NOMO-1 treated with DMSO at 0.1 percent for 48 hours (cell line): ENCODE results near the gene DDT.
"Not testable (repeated sequence)": the region's sequence is repeated elsewhere in the genome, so short reads cannot be mapped to it uniquely, and the experiment has no call there.

Experiments used
- DNase-seq: peaks from one replicate; lab custom pipeline; 2025; ENCODE audit not compliant: unreplicated experiment; lab: John Stamatoyannopoulos, UW

The DDT gene

DNA sequence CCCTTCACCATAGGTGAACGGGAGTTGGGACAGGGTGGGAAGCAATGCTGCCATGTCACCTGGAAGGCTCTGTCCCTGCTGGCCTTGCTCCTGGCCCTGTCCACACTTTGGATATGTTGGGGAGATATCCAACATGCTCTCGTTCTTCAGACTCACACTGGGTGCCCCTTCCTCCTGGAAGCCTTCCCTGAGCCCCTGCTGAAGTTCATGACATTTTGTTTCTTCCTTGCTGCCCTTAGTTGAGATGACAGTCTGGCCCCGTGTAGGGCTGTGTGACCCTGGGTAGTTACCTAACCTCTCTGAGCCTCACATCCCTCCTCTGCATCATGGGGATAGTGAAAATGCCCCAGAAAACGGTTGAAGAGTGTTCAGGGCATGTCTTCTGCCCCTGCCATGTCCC is 20.8 kb downstream of the DDT start:
- not testable (repeated sequence) for DNase-seq

DNA sequence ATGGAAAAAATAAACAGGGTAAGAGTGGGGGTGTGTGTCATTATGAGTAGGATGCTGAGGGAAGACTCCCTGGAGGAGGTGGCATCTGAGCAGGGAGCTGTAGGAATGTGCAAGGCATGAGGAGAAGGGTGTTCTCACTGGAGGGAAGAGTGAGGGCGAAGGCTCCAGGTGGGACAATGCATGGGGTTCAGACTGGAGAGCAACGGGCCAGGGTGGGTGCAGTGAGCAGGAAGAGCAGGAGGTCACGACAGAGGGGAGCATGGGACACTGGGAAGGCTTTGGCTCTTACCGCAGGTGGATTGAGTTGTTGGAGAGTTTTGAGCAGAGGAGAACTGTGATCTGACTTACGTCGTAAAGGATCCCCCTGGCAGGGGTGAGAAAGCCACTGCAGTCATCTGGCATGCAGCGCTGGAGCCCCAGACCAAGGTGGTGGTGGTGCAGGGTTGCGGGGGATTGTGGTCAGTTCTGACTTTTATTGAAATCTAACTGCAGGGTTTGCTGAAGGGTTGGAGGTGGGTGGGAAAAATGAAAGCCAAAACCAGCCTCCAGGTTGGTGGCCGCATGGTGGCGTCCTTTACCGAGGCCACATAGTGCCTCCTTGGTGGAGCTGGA is 21.3 kb downstream of the DDT start:
- not testable (repeated sequence) for DNase-seq

DNA sequence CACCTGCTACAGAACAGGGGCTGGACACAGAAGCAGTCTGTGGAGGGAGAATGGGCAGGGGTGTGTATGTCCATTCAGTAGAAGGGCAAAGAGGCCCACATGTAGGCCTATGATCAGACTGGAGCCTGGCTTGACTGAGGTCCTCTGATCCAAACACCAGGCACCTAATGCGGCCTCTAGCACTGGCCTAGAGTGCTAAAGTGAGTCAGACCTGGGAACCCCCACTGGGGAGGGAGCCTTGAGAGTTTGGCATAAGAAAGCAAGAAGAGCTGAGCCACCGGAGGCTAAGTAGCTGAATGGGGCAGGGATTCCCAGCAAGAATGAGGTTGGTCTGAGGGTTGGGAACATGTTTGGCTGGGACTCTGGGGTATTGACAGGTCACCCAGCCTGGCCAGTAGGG is 22.9 kb downstream of the DDT start:
- not testable (repeated sequence) for DNase-seq

DNA sequence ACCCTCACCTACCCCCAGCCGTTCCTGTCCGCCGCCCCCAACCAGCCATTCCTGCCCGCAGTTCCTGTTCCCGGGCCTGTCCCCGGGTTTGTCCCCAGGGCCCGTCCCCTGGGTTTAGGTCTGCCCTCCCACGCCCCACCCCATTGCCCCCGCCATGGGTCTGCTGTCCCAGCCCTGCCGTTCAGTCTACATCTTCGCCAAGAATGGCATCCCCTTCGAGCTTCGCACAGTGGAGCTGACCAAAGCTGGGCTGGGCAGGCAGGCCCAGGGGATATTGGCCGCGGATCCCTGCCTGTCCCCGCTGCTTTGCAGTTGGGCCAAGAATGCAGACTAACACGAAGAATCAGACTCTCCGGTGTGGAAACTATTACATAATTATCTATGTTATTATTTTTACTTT is 24.5 kb downstream of the DDT start:
- not testable (repeated sequence) for DNase-seq

DNA sequence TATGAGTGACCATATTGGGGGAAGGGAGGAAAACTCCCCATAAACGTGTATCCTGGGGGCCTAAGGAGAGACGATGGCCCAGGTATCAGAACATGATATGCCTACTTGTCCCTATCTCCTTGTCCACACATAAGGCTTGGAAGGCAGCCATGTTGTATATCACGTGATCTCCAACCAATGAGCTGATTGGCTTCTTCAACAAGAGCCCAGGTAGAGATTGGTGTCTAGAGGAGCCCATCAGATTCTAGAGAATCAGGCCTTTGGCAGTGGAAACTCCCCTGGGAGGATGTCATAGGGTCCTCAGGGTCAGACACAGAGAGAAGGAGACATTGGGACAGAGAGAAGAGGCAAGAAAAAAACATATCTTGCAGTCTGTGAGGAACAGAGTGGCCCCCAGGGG is 26.9 kb downstream of the DDT start:
- DNase-seq = not testable (repeated sequence)

DNA sequence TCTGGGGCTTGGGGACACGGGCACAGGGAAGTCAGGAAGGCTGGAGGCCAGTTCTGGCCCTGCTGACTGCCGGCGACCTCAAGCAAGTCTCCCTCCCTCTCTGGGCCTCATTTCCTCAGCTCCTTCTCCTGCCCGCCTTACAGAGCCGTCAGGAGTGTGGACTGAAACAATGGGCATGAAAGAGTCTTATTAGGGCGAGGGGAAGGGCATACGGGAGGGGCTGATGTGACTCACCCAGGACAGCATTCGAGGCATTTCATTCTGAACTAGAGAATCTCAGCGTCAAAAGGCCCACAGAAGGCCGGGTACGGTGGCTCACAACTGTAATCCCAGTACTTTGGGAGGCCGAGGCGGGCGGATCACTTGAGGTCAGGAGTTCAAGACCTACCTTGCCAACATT is 34.1 kb downstream of the DDT start:
- DNase-seq = not testable (repeated sequence)

DNA sequence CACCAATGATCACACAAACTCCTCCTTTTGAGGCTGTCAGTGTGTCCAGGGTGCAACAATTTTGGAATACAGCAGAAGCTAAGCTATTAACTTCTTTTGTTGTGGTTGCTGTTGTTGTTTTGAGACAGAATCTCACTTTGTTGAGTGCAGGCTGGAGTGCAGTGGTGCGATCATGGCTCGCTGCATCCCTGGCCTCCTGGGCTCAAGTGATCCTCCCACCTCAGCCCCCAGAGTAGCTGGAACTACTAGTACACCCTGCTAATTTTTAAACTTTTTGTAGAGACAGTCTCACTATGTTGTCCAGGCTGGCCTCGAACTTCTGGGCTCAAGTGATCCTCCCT is 35.3 kb downstream of the DDT start:
- DNase-seq = no peak

DNA sequence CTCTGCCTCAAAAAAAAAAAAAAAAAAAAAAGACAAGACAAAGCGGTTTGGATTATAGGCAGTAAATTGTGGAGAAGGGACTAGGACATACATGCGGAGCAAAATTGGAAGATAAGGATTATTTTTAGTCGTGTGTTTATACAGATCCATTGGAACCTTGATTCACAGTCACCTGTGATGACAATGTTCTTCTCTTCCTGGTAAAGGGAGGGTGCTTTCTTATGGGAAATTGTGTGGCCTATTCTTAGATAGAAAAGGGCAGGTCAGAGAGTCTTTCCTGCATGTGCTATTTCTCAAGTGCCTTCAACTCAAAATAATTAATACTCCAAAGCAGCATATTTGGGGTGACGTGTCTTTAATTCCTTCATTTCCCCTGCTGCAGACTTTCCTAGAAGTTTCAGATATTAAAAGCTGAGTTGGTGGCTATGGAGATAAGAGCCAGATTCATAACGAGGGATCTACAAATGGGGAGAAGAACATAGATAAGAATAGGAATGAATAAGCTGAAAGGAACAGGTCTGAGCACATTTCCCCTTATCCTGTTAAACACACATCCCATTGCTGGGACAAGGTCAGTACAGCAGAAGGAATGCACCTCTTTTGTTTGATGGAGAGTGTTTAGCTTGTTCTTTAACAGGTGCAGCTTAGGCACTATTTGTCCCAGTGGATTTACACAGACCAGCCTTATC is 35.8 kb downstream of the DDT start:
- no peak for DNase-seq

DNA sequence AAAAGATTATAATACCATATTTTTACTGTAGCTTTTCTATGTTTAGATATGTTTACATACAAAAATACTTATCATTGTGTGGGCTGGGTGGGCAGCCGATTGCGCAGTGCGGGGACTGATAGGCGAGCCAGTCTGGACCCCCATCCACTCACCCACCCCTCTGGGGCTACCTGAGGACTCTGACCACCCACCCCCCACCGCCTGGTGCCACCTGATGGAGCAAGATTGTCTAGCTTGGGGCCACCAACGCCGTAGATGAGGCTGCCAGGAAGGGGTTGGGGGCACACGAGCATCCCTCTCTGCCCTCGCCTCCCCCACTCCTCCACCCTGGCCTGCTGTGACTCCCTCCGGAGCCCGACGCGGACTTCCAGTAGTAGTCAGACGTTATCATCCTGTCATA is 47.7 kb downstream of the DDT start:
- DNase-seq = no peak

DNA sequence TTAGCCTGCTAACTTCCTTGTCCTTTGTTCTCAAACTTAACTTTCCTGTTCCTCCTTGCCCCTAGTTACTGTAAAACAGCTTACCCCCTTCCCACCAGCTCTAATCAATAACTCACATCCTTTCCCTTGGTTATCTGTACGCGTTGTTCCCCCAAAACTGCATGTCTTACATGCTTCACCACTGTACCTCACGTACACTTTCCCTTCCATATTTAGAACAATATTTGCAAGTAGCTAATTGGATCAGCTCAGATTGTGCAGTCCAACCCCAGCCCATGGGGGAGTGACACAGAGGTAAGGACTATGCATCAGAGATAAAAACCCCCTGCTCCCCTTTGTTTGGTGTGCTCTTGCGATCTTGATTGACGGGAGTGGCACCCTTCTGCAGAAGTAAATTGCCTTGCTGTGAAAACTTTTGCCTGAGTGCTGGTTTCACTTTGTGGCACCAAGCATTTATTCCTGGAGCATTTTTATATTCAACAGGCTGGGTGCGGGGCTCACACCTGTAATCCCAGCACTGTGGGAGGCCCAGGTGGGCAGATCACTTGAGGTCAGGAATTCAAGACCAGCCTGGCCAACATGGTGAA is 49.1 kb downstream of the DDT start:
- no peak for DNase-seq

DNA sequence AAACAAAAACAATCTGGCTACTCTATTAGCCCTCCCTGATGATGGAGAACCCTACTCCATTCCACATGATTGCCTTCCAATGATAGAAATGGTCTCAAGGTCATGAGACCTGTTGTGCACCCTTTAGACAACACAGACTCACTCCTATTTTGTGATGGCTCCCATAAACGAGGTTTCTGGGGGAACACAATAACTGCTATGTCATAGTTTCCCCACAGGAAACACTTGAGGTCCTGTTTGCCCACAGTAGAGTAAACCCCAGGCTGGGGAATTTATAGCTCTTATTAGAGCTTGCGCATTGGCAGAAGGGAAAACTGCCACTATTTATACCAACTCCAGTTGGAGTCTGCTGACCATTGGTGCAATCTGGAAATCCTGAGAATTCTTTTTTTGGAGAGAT is 51.3 kb downstream of the DDT start:
- DNase-seq = no peak

DNA sequence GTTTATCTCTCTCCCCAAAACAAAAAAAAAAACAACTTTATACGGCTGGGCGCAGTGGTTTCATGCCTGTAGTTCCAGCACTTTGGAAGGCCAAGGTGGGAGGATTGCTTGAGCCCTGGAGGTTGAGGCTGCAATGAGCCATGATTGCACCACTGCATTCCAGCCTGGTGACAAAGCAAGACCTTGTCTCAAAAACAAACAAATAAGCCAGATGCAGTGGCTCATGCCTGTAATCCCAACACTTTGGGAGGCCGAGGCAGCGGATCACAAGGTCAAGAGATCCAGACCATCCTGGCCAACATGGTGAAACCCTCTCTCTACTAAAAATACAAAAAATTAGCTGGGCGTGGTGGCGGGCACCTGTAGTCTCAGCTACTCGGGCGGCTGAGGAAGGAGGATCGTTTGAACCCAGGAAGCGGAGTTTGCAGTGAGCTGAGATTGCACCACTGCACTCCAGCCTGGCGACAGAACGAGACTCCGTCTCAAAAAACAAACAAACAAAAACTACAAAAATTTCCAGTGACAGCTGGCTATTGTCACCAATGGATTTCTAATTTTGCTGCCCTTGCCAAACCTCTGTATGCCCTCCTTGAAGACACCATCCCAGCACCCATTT is 52.5 kb downstream of the DDT start:
- not testable (repeated sequence) for DNase-seq
